SK-N-MC (cell line): Measurements from ENCODE around the gene ZNF497.

Source experiments
- EZH2 ChIP-seq: fragments of 200-600 bp; sonication (generic); IDR thresholded peaks from one replicate; pipeline ENCODE4 v1.6.1; 2017; ENCODE audit warnings: antibody characterized with exemption
- FOXP2 ChIP-seq: optimal IDR thresholded peaks from 2 replicates; pipeline ENCODE3; 2011; ENCODE audit warnings: mild to moderate bottlenecking, moderate library complexity; ENCODE audit not compliant: insufficient read depth; ENCODE audit errors: extremely low read length, control extremely low read depth
- POLR2AphosphoS5 ChIP-seq: IDR thresholded peaks from 2 replicates; pipeline ENCODE4 v1.6.1; 2012; ENCODE audit warnings: mild to moderate bottlenecking, low read depth, low read length, borderline replicate concordance

GRCh38 chr19:58382997-58383603, 20.5 kb upstream of the ZNF497 start:
- TF ChIP-seq POLR2AphosphoS5, result no peak
- no peak for TF ChIP-seq EZH2
- no peak for TF ChIP-seq FOXP2
